H9 (cell line): Measurements from ENCODE around the gene RTTN. TPM values are rescaled to one million over a fixed set of nuclear protein-coding genes. Genes with fewer than 3 reads are reported as not detected.

Source experiments
- DNase-seq: peaks from one replicate; pipeline ENCODE4 v3.0.0-alpha.2; 2017
- H2AFZ ChIP-seq: one replicate; pipeline ENCODE4 v1.6.1; 2013; ENCODE audit warnings: mild to moderate bottlenecking, low read length, control low read depth, moderate library complexity
- H2AK5ac ChIP-seq: 2 replicates; pipeline ENCODE4 v1.6.1; 2013; ENCODE audit warnings: low read length, control low read depth, mixed read lengths; ENCODE audit not compliant: insufficient read length
- H2BK120ac ChIP-seq: one replicate; pipeline ENCODE4 v1.6.1; 2013; ENCODE audit warnings: low read depth, mild to moderate bottlenecking, low read length, control low read depth, inconsistent platforms; ENCODE audit not compliant: poor library complexity, severe bottlenecking
- H2BK12ac ChIP-seq: 2 replicates; pipeline ENCODE4 v1.6.1; 2013; ENCODE audit warnings: low read length, control low read depth, mixed read lengths, low read depth; ENCODE audit not compliant: insufficient read length
- H2BK15ac ChIP-seq: 2 replicates; pipeline ENCODE4 v1.6.1; 2013; ENCODE audit warnings: low read depth, low read length, control low read depth
- H2BK20ac ChIP-seq: one replicate; pipeline ENCODE4 v1.6.1; 2013; ENCODE audit warnings: low read depth, mild to moderate bottlenecking, low read length, control low read depth, inconsistent platforms; ENCODE audit not compliant: poor library complexity, severe bottlenecking
- H2BK5ac ChIP-seq: 2 replicates; pipeline ENCODE4 v1.6.1; 2013; ENCODE audit warnings: low read length, control low read depth, mixed read lengths; ENCODE audit not compliant: insufficient read length
- H3K14ac ChIP-seq: 2 replicates; pipeline ENCODE4 v1.6.1; 2013; ENCODE audit warnings: low read length, control low read depth; ENCODE audit not compliant: insufficient read depth
- H3K18ac ChIP-seq: 2 replicates; pipeline ENCODE4 v1.6.1; 2013; ENCODE audit warnings: low read depth, mild to moderate bottlenecking, mixed read lengths, low read length, control low read depth; ENCODE audit not compliant: insufficient read length
- H3K23ac ChIP-seq: 2 replicates; pipeline ENCODE4 v1.6.1; 2013; ENCODE audit warnings: low read length, control low read depth, mixed read lengths, low read depth; ENCODE audit not compliant: insufficient read length
- H3K23me2 ChIP-seq: 2 replicates; pipeline ENCODE4 v1.6.1; 2013; ENCODE audit warnings: low read depth, mild to moderate bottlenecking, mixed read lengths, low read length, control low read depth; ENCODE audit not compliant: insufficient read length, poor library complexity, severe bottlenecking
- H3K27ac ChIP-seq: 2 replicates; pipeline ENCODE4 v1.5.1; 2013; ENCODE audit warnings: low read length, control low read depth, mixed read lengths, low read depth; ENCODE audit not compliant: insufficient read length
- H3K27me3 ChIP-seq: 2 replicates; pipeline ENCODE4 v1.6.1; 2013; ENCODE audit warnings: low read length, control low read depth, inconsistent platforms; ENCODE audit not compliant: insufficient read depth
- H3K4ac ChIP-seq: 2 replicates; pipeline ENCODE4 v1.6.1; 2013; ENCODE audit warnings: low read depth, mild to moderate bottlenecking, control low read depth, inconsistent platforms, low read length, moderate library complexity
- H3K4me1 ChIP-seq: 2 replicates; pipeline ENCODE4 v1.6.1; 2013; ENCODE audit warnings: low read length, control low read depth, inconsistent platforms; ENCODE audit not compliant: insufficient read depth
- H3K4me2 ChIP-seq: 2 replicates; pipeline ENCODE4 v1.6.1; 2013; ENCODE audit warnings: low read length, control low read depth, mixed read lengths; ENCODE audit not compliant: insufficient read length, insufficient read depth
- H3K56ac ChIP-seq: 2 replicates; pipeline ENCODE4 v1.6.1; 2013; ENCODE audit warnings: low read depth, mild to moderate bottlenecking, mixed read lengths, low read length, control low read depth; ENCODE audit not compliant: insufficient read length
- H3K79me1 ChIP-seq: 2 replicates; pipeline ENCODE4 v1.6.1; 2013; ENCODE audit warnings: low read depth, mild to moderate bottlenecking, moderate library complexity, low read length, control low read depth, inconsistent platforms; ENCODE audit not compliant: insufficient read depth, poor library complexity, severe bottlenecking
- H3K79me2 ChIP-seq: 2 replicates; pipeline ENCODE4 v1.6.1; 2013; ENCODE audit warnings: low read length, control low read depth, inconsistent platforms; ENCODE audit not compliant: insufficient read depth
- H3K9ac ChIP-seq: 2 replicates; pipeline ENCODE4 v1.6.1; 2013; ENCODE audit warnings: low read length, control low read depth, mixed read lengths; ENCODE audit not compliant: insufficient read length; ENCODE audit errors: extremely low read depth
- H3K9me3 ChIP-seq: one replicate; pipeline ENCODE4 v1.6.1; 2013; ENCODE audit warnings: low read depth, low read length, inconsistent platforms; ENCODE audit not compliant: control insufficient read depth
- H3T11ph ChIP-seq: one replicate; pipeline ENCODE4 v1.6.1; 2013; ENCODE audit warnings: mild to moderate bottlenecking, low read length, control low read depth, inconsistent platforms
- H4K20me1 ChIP-seq: one replicate; pipeline ENCODE4 v1.6.1; 2013; ENCODE audit not compliant: control insufficient read depth, insufficient read length, insufficient read depth
- H4K5ac ChIP-seq: 2 replicates; pipeline ENCODE4 v1.6.1; 2013; ENCODE audit warnings: low read depth, mild to moderate bottlenecking, mixed read lengths, low read length, control low read depth; ENCODE audit not compliant: insufficient read length
- H4K8ac ChIP-seq: replicated peaks from 2 replicates; pipeline ENCODE4 v1.6.1; 2013; ENCODE audit warnings: low read length, control low read depth, mixed read lengths, low read depth; ENCODE audit not compliant: insufficient read length
- H4K91ac ChIP-seq: 2 replicates; pipeline ENCODE4 v1.6.1; 2013; ENCODE audit warnings: low read depth, mild to moderate bottlenecking, moderate library complexity, mixed read lengths, low read length, control low read depth; ENCODE audit not compliant: insufficient read length
- H3K27ac Mint-ChIP-seq, 3 experiments: 2 replicates in 2 of 3; 3 replicates in 1 of 3; pipeline ENCODE4 v1.8.0; 2020 to 2021; ENCODE audit warnings: mixed read lengths in 3 of 3, mild to moderate bottlenecking in 1 of 3, moderate library complexity in 1 of 3
- H3K27me3 Mint-ChIP-seq: 2 replicates; pipeline ENCODE4 v1.8.0; 2021; ENCODE audit warnings: low read depth, mild to moderate bottlenecking, moderate library complexity, mixed read lengths
- H3K36me3 Mint-ChIP-seq, 3 experiments: 2 replicates in 2 of 3; 3 replicates in 1 of 3; pipeline ENCODE4 v1.8.0; 2020 to 2021; ENCODE audit warnings: low read depth in 3 of 3, mixed read lengths in 3 of 3; ENCODE audit not compliant: insufficient read depth in 1 of 3
- H3K4me1 Mint-ChIP-seq, 2 experiments: 2 replicates each; pipeline ENCODE4 v1.8.0; 2020; ENCODE audit warnings: mixed read lengths in 2 of 2
- H3K4me3 Mint-ChIP-seq, 2 experiments: 2 replicates in 1 of 2; 3 replicates in 1 of 2; pipeline ENCODE4 v1.8.0; 2020 to 2021; ENCODE audit warnings: mild to moderate bottlenecking in 2 of 2, mixed read lengths in 2 of 2, moderate library complexity in 1 of 2
- H3K9me3 Mint-ChIP-seq, 2 experiments: 2 replicates in 1 of 2; 3 replicates in 1 of 2; pipeline ENCODE4 v1.8.0; 2020; ENCODE audit warnings: mild to moderate bottlenecking in 2 of 2, mixed read lengths in 2 of 2, moderate library complexity in 1 of 2
- WGBS: extraction: QIAGEN DNeasy Blood & Tissue Kit; methylation state at CpG from one replicate; pipeline ENCODE4 v1.1.7; 2013; ENCODE audit warnings: missing lambda C conversion rate, low lambda C conversion rate, mixed read lengths; ENCODE audit not compliant: insufficient read length; ENCODE audit errors: extremely low coverage; 5-methylcytosine and 5-hydroxymethylcytosine counted together
- total RNA-seq: library from RNA; stranded (reverse); gene quantifications from 2 replicates; pipeline ENCODE4 v1.2.1, GENCODE V29; 2021
- TF ChIP-seq, protein P1 (sequence below): fragments of 200-600 bp; sonication (generic); conservative IDR thresholded peaks from 3 replicates; pipeline ENCODE4 v1.8.0; 2021; ENCODE audit warnings: antibody characterized with exemption, mild to moderate bottlenecking

The RTTN gene
- total RNA-seq, 1 experiment from 2014 or later: 17.6 TPM

DNA sequence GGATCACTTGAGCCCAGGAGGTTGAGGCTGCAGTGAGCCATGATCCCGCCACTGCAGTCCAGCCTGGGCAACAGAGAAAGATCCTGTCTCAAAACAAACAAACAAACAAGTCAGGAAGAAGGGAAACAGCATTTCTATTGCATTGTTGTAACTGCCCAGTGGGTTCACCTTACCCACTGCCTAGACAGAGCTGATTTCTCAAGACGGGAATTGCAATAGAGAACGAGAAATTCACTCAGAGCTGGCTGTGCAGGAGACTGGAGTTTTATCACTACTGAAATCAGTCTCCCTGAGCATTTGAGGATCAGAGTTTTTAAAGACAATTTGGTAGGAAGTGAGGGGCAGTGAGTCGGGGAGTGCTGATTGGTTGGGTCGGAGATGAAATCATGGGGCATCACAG, 24.2 kb upstream of the RTTN start:
- Histone ChIP-seq H3K27me3 (no peaks in the 10 kb centered on the region), H4K91ac (no peak overlapping the region), H3K4ac (no peak overlapping the region), H4K8ac (no peak overlapping the region), H3K18ac (no peak overlapping the region), H3T11ph (no peak overlapping the region), H2AK5ac (no peak overlapping the region), H3K56ac (no peak overlapping the region), H2AFZ (no peak overlapping the region), H2BK5ac (no peak overlapping the region), H3K79me1 (no peaks in the 10 kb centered on the region), H3K4me1 (0 out of 2 replicates have a peak, but pooled peaks cover 3% of the 10 kb centered on the region), H2BK12ac (no peak overlapping the region), H2BK120ac (no peak overlapping the region), H3K27ac (no peak overlapping the region), H2BK15ac (no peak overlapping the region), H3K4me2 (no peak overlapping the region), H3K9ac (no peak overlapping the region), H3K23me2 (no peaks in the 10 kb centered on the region), H3K9me3 (peaks cover 7% of the 10 kb centered on the region), H2BK20ac (no peak overlapping the region), H3K79me2 (no peaks in the 10 kb centered on the region), H3K23ac (no peak overlapping the region), H4K5ac (no peak overlapping the region), H3K14ac (no peak overlapping the region), H4K20me1 (no peaks in the 10 kb centered on the region)
- Mint-ChIP-seq H3K27ac (no peak overlapping the region), H3K9me3 (peaks cover 12 to 20% of the 10 kb centered on the region in 2 experiments), H3K4me1 (peaks cover 3% of the 10 kb centered on the region in 2 experiments; a peak in 2 of 4 replicates), H3K4me3 (no peak overlapping the region), H3K36me3 (peaks cover 0 to 15% (median 0%) of the 10 kb centered on the region in 3 experiments; a peak in 4 of 7 replicates), H3K27me3 (peaks cover 2% of the 10 kb centered on the region)
- DNase-seq: no peak
- WGBS: no CpG with 5 or more reads among the region's 5 CpGs
- TF ChIP-seq, protein P1, sequence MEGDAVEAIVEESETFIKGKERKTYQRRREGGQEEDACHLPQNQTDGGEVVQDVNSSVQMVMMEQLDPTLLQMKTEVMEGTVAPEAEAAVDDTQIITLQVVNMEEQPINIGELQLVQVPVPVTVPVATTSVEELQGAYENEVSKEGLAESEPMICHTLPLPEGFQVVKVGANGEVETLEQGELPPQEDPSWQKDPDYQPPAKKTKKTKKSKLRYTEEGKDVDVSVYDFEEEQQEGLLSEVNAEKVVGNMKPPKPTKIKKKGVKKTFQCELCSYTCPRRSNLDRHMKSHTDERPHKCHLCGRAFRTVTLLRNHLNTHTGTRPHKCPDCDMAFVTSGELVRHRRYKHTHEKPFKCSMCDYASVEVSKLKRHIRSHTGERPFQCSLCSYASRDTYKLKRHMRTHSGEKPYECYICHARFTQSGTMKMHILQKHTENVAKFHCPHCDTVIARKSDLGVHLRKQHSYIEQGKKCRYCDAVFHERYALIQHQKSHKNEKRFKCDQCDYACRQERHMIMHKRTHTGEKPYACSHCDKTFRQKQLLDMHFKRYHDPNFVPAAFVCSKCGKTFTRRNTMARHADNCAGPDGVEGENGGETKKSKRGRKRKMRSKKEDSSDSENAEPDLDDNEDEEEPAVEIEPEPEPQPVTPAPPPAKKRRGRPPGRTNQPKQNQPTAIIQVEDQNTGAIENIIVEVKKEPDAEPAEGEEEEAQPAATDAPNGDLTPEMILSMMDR: no peak
